K562 treated with DMSO at 1 percent for 48 hours (cell line): Measurements from ENCODE around the gene GADD45GIP1. TPM values are rescaled to one million over a fixed set of nuclear protein-coding genes. Genes with fewer than 3 reads are reported as not detected.

Experiments used
- total RNA-seq: library from RNA; unstranded; fragments of 300-600 nt; gene quantifications from 2 replicates; pipeline ENCODE4 v1.2.3, GENCODE V29; 2022; ENCODE audit warnings: low replicate concordance; ENCODE audit errors: extremely low read depth

GADD45GIP1 gene
- total RNA-seq: not detected in 2 replicates

GRCh38 chr19:12956446-12957388 is at the start of gene GADD45GIP1:
GADD45GIP1 (minus strand) TSS chr19:12957223; CDS start chr19:12957212, 11 bp downstream.

GRCh38 chr19:12994701-12995595 is 37.9 kb upstream of the GADD45GIP1 start, which contains the start of gene NFIX:
NFIX (plus strand) TSS chr19:12995475; CDS start chr19:12995838, 363 bp downstream.

GRCh38 chr19:12969292-12969988 is 12.4 kb upstream of the GADD45GIP1 start, which contains the start of gene DAND5:
DAND5 (plus strand) TSS chr19:12969576; CDS start chr19:12969661, 85 bp downstream.

GRCh38 chr19:12945479-12946091 is 11.4 kb downstream of the GADD45GIP1 start, which contains the start of gene RAD23A:
RAD23A (plus strand) TSS chr19:12945862; CDS start chr19:12945949, 87 bp downstream.

GRCh38 chr19:12937927-12938778 is 18.9 kb downstream of the GADD45GIP1 start, which contains the start of gene CALR:
CALR (plus strand) TSS chr19:12938609; CDS start chr19:12938680, 71 bp downstream.

GRCh38 chr19:12933287-12934072 is 23.5 kb downstream of the GADD45GIP1 start, which contains the start of gene FARSA:
FARSA (minus strand) TSS chr19:12933711; CDS start chr19:12933696, 15 bp downstream.

Other genes with a start within 250 kb of the GADD45GIP1 start
- gene TNPO2, start 233.3 kb downstream of the GADD45GIP1 start, total RNA-seq: 258 TPM in 1 of 2 replicates, not detected in the other
- not detected in 2 replicates for gene TRIR, start 222.5 kb downstream of the GADD45GIP1 start, total RNA-seq
- not detected in 2 replicates for gene GET3, start 219.7 kb downstream of the GADD45GIP1 start, total RNA-seq
- gene BEST2, start 205.4 kb downstream of the GADD45GIP1 start, total RNA-seq: not detected in 2 replicates
- gene HOOK2, start 181.7 kb downstream of the GADD45GIP1 start, total RNA-seq: not detected in 2 replicates
- not detected in 2 replicates for gene JUNB, start 165.7 kb downstream of the GADD45GIP1 start, total RNA-seq
- 1,339 TPM in 1 of 2 replicates, not detected in the other for gene PRDX2, start 155.4 kb downstream of the GADD45GIP1 start, total RNA-seq
- gene THSD8, start 155.2 kb downstream of the GADD45GIP1 start, total RNA-seq: not detected in 2 replicates
- not detected in 2 replicates for gene RNASEH2A, start 150.6 kb downstream of the GADD45GIP1 start, total RNA-seq
- not detected in 2 replicates for gene RTBDN, start 122.6 kb downstream of the GADD45GIP1 start, total RNA-seq
- gene MAST1, start 118.7 kb downstream of the GADD45GIP1 start, total RNA-seq: not detected in 2 replicates
- gene DNASE2, start 75.8 kb downstream of the GADD45GIP1 start, total RNA-seq: not detected in 2 replicates
- not detected in 2 replicates for gene KLF1, start 70.0 kb downstream of the GADD45GIP1 start, total RNA-seq
- gene GCDH, start 66.1 kb downstream of the GADD45GIP1 start, total RNA-seq: not detected in 2 replicates
- gene SYCE2, start 37.9 kb downstream of the GADD45GIP1 start, total RNA-seq: not detected in 2 replicates
- gene FARSA, start 23.5 kb downstream of the GADD45GIP1 start, total RNA-seq: 986 TPM in 1 of 2 replicates, not detected in the other
- 227 and 730 TPM in 2 replicates for gene CALR, start 18.6 kb downstream of the GADD45GIP1 start, total RNA-seq
- gene RAD23A, start 11.4 kb downstream of the GADD45GIP1 start, total RNA-seq: not detected in 2 replicates
- gene DAND5, start 12.4 kb upstream of the GADD45GIP1 start, total RNA-seq: not detected in 2 replicates
- gene NFIX, start 38.3 kb upstream of the GADD45GIP1 start, total RNA-seq: not detected in 2 replicates
- not detected in 2 replicates for gene LYL1, start 145.6 kb upstream of the GADD45GIP1 start, total RNA-seq
- gene TRMT1, start 159.5 kb upstream of the GADD45GIP1 start, total RNA-seq: not detected in 2 replicates
- not detected in 2 replicates for gene NACC1, start 161.0 kb upstream of the GADD45GIP1 start, total RNA-seq
- gene STX10, start 193.2 kb upstream of the GADD45GIP1 start, total RNA-seq: not detected in 2 replicates
- gene IER2, start 193.2 kb upstream of the GADD45GIP1 start, total RNA-seq: not detected in 2 replicates